Upper lobe of left lung (tissue), 4 donors: ENCODE results near the gene CABCOCO1.

Experiments
- POLR2A ChIP-seq, 4 donors: fragments of 450-650 bp; IDR thresholded peaks; one replicate each; pipeline ENCODE4 v1.5.1; 2016 to 2017; ENCODE audit warnings: antibody characterized with exemption in 4 of 4, mild to moderate bottlenecking in 2 of 4
- TF ChIP-seq, protein P1 (sequence below), 6 experiments: fragments of 450-650 bp in 4 of 6; fragments of 200-600 bp in 2 of 6; sonication (generic) in 2 of 6; IDR thresholded peaks; one replicate each; pipeline ENCODE4 v1.5.1; 2016 to 2019; ENCODE audit warnings: antibody characterized with exemption in 6 of 6

GRCh38 chr10:61804414-61804813, 141.7 kb downstream of the CABCOCO1 start:
- TF ChIP-seq POLR2A (IDR thresholded peaks at IDR 0.05): no peak
- TF ChIP-seq, protein P1, sequence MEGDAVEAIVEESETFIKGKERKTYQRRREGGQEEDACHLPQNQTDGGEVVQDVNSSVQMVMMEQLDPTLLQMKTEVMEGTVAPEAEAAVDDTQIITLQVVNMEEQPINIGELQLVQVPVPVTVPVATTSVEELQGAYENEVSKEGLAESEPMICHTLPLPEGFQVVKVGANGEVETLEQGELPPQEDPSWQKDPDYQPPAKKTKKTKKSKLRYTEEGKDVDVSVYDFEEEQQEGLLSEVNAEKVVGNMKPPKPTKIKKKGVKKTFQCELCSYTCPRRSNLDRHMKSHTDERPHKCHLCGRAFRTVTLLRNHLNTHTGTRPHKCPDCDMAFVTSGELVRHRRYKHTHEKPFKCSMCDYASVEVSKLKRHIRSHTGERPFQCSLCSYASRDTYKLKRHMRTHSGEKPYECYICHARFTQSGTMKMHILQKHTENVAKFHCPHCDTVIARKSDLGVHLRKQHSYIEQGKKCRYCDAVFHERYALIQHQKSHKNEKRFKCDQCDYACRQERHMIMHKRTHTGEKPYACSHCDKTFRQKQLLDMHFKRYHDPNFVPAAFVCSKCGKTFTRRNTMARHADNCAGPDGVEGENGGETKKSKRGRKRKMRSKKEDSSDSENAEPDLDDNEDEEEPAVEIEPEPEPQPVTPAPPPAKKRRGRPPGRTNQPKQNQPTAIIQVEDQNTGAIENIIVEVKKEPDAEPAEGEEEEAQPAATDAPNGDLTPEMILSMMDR (IDR thresholded peaks at IDR 0.05): no peak
